Smooth muscle cell (in vitro differentiated cells): ENCODE measurements around the gene TLR8. TPM values are rescaled to one million over a fixed set of nuclear protein-coding genes. Genes with fewer than 3 reads are reported as not detected.
"Not testable (repeated sequence)": the region's sequence is repeated elsewhere in the genome, so short reads cannot be mapped to it uniquely, and the experiment has no call there.

Experiments
- DNase-seq: peaks from one replicate; lab custom pipeline; 2025; ENCODE audit not compliant: unreplicated experiment; lab: John Stamatoyannopoulos, UW
- H2AFZ ChIP-seq: fragments of 200-600 bp; sonication (generic); 2 replicates; pipeline ENCODE4 v1.6.0; 2016; ENCODE audit warnings: antibody characterized with exemption, low read depth, mild to moderate bottlenecking
- H3F3A ChIP-seq: fragments of 200-600 bp; sonication (generic); 2 replicates; pipeline ENCODE4 v1.6.0; 2017; ENCODE audit warnings: antibody characterized with exemption, low read depth
- H3K27ac ChIP-seq: fragments of 200-600 bp; sonication (generic); 2 replicates; pipeline ENCODE4 v1.5.1; 2016; ENCODE audit warnings: low read depth, mild to moderate bottlenecking
- H3K27me3 ChIP-seq: fragments of 200-600 bp; sonication (generic); 2 replicates; pipeline ENCODE4 v1.6.1; 2016; ENCODE audit warnings: low read depth, mild to moderate bottlenecking
- H3K36me3 ChIP-seq: fragments of 200-600 bp; sonication (generic); 2 replicates; pipeline ENCODE4 v1.5.1; 2016; ENCODE audit warnings: low read depth
- H3K4me1 ChIP-seq: fragments of 200-600 bp; sonication (generic); 2 replicates; pipeline ENCODE4 v1.5.1; 2016; ENCODE audit warnings: low read depth
- H3K4me2 ChIP-seq: fragments of 200-600 bp; sonication (generic); 2 replicates; pipeline ENCODE4 v1.6.0; 2016; ENCODE audit warnings: mild to moderate bottlenecking
- H3K4me3 ChIP-seq: fragments of 200-600 bp; sonication (generic); 2 replicates; pipeline ENCODE4 v1.5.1; 2016; ENCODE audit warnings: mild to moderate bottlenecking
- H3K79me2 ChIP-seq: fragments of 200-600 bp; sonication (generic); 2 replicates; pipeline ENCODE4 v1.6.0; 2016; ENCODE audit warnings: low read depth, mild to moderate bottlenecking
- H3K9ac ChIP-seq: fragments of 200-600 bp; sonication (generic); 2 replicates; pipeline ENCODE4 v1.6.0; 2016; ENCODE audit warnings: low read depth
- H3K9me3 ChIP-seq: fragments of 200-600 bp; sonication (generic); replicated peaks from 2 replicates; pipeline ENCODE4 v1.5.1; 2016; ENCODE audit warnings: low read depth
- H4K20me1 ChIP-seq: fragments of 200-600 bp; sonication (generic); 2 replicates; pipeline ENCODE4 v1.6.0; 2016; ENCODE audit warnings: low read depth
- CTCF ChIP-seq: fragments of 200-600 bp; sonication (generic); IDR thresholded peaks from 2 replicates; pipeline ENCODE4 v1.5.1; 2017; ENCODE audit warnings: borderline replicate concordance, mild to moderate bottlenecking, antibody characterized with exemption; ENCODE audit not compliant: insufficient read depth, poor library complexity, severe bottlenecking
- WGBS: methylation state at CpG from one replicate; pipeline ENCODE4 v1.1.7; 2016; ENCODE audit warnings: low lambda C conversion rate; 5-methylcytosine and 5-hydroxymethylcytosine counted together
- polyA plus RNA-seq: library from polyadenylated mRNA; unstranded; fragments of >200 nt; fragmentation: Nextera tagmentation; extraction: Ambion mirVana; gene quantifications from 2 replicates; pipeline ENCODE4 v1.2.1, GENCODE V29; 2016
- total RNA-seq: library from RNA; depleted of rRNA; stranded (reverse); fragments of >200 nt; gene quantifications from 2 replicates; pipeline ENCODE4 v1.2.3, GENCODE V29; 2014

TLR8 gene
- total and polyA plus RNA-seq, 2 experiments from 2014 or later = not detected

GRCh38 chrX:12962041-12962504 is 55.7 kb downstream of the TLR8 start:
- Histone ChIP-seq H3K4me2 (no peak overlapping the region), H3K9ac (no peak overlapping the region), H3K27ac (no peak overlapping the region), H4K20me1 (no peaks in the 10 kb centered on the region), H3K79me2 (no peaks in the 10 kb centered on the region), H2AFZ (no peak overlapping the region), H3K4me3 (no peak overlapping the region), H3F3A (no peaks in the 10 kb centered on the region), H3K9me3 (no peaks in the 10 kb centered on the region), H3K27me3 (no peaks in the 10 kb centered on the region), H3K36me3 (no peaks in the 10 kb centered on the region), H3K4me1 (peaks cover 2% of the 10 kb centered on the region)
- 96% methylated on average over 4 of the region's 4 CpGs for WGBS
- no peak for DNase-seq
- TF ChIP-seq CTCF = no peak

GRCh38 chrX:12963210-12963850 is 56.9 kb downstream of the TLR8 start:
- H3K4me1 ChIP-seq, H3K9ac ChIP-seq, H3F3A ChIP-seq, DNase-seq, H4K20me1 ChIP-seq, H3K4me3 ChIP-seq, H3K27ac ChIP-seq, H2AFZ ChIP-seq, H3K79me2 ChIP-seq, H3K9me3 ChIP-seq, H3K4me2 ChIP-seq, H3K36me3 ChIP-seq, H3K27me3 ChIP-seq: not testable (repeated sequence)
- 97% methylated on average over 14 of the region's 52 CpGs for WGBS

- Histone ChIP-seq H3K9ac (no peak overlapping the region), H3K27ac (no peak overlapping the region), H3K27me3 (no peaks in the 10 kb centered on the region), H3K4me3 (no peak overlapping the region), H3K36me3 (no peaks in the 10 kb centered on the region), H3K79me2 (no peaks in the 10 kb centered on the region), H3K4me2 (no peak overlapping the region), H3K4me1 (no peaks in the 10 kb centered on the region), H3K9me3 (no peaks in the 10 kb centered on the region), H2AFZ (no peak overlapping the region), H4K20me1 (no peaks in the 10 kb centered on the region), H3F3A (no peaks in the 10 kb centered on the region)
- TF ChIP-seq CTCF = no peak
- no peak for DNase-seq
- 64% methylated on average over 6 of the region's 6 CpGs for WGBS
Observed at GRCh38 chrX:12965131-12965940, 58.9 kb downstream of the TLR8 start.

GRCh38 chrX:12966151-12966550 is 59.7 kb downstream of the TLR8 start:
- Histone ChIP-seq H3K9me3 (no peaks in the 10 kb centered on the region), H3K79me2 (no peaks in the 10 kb centered on the region), H3K27ac (no peak overlapping the region), H3K36me3 (no peaks in the 10 kb centered on the region), H4K20me1 (no peaks in the 10 kb centered on the region), H3F3A (no peaks in the 10 kb centered on the region), H3K4me3 (no peak overlapping the region), H3K27me3 (no peaks in the 10 kb centered on the region), H3K4me1 (peaks cover 7% of the 10 kb centered on the region), H3K4me2 (no peak overlapping the region), H3K9ac (no peak overlapping the region), H2AFZ (no peak overlapping the region)
- WGBS = 100% methylated on average over 1 of the region's 1 CpG
- no peak for DNase-seq
- no peak for TF ChIP-seq CTCF
